K562 (cell line): ENCODE measurements around the gene RCC2. TPM values are rescaled to one million over a fixed set of nuclear protein-coding genes. Genes with fewer than 3 reads are reported as not detected.

Experiments
- AFF4 ChIP-seq: sonication (generic); formaldehyde crosslinking; IDR thresholded peaks from 2 replicates; pipeline ENCODE4 v1.8.0; 2023; ENCODE audit warnings: mild to moderate bottlenecking, missing genetic modification reagents
- ATF1 ChIP-seq, 2 experiments: fragments of 450-650 bp in 1 of 2; IDR thresholded peaks; 2 replicates each; pipeline ENCODE4 v1.6.1; 2016; ENCODE audit warnings: missing compliant biosample characterization in 1 of 2, missing genetic modification characterization in 1 of 2
- CUX1 ChIP-seq: fragments of 200-800 bp; sonication (Bioruptor generic); IDR thresholded peaks from 2 replicates; pipeline ENCODE4 v1.6.1; 2016; ENCODE audit warnings: missing genetic modification characterization, missing compliant biosample characterization
- ERF ChIP-seq: fragments of 450-650 bp; formaldehyde crosslinking; IDR thresholded peaks from 2 replicates; pipeline ENCODE4 v1.4.0; 2020; ENCODE audit warnings: mild to moderate bottlenecking, mixed read lengths
- HDAC6 ChIP-seq: IDR thresholded peaks from 2 replicates; pipeline ENCODE4 v1.6.1; 2012; ENCODE audit warnings: low read depth, mild to moderate bottlenecking, control low read depth, inconsistent platforms, low read length, moderate library complexity
- MED1 ChIP-seq: sonication (generic); formaldehyde crosslinking; IDR thresholded peaks from 2 replicates; pipeline ENCODE4 v1.8.1; 2023; ENCODE audit warnings: missing genetic modification reagents, borderline replicate concordance
- NRF1 ChIP-seq, 2 experiments: fragments of 450-650 bp; IDR thresholded peaks in 1 of 2; conservative IDR thresholded peaks in 1 of 2; 2 replicates each; pipeline ENCODE4 v1.6.1; 2014; ENCODE audit warnings: mild to moderate bottlenecking in 2 of 2
- RBM14 ChIP-seq: fragments of 200-400 bp; formaldehyde crosslinking; IDR thresholded peaks from 2 replicates; pipeline ENCODE4 v1.6.1; 2018; ENCODE audit warnings: low read depth, mild to moderate bottlenecking, low read length, moderate library complexity, borderline replicate concordance; ENCODE audit not compliant: insufficient read depth
- SMARCB1 ChIP-seq: IDR thresholded peaks from 2 replicates; pipeline ENCODE4 v1.6.1; 2011; ENCODE audit warnings: improper control_type of control experiment, low read depth; ENCODE audit not compliant: insufficient read length
- U2AF1 ChIP-seq: fragments of 200-400 bp; formaldehyde crosslinking; optimal IDR thresholded peaks from 2 replicates; pipeline ENCODE3; 2017; ENCODE audit warnings: mild to moderate bottlenecking, low read depth, low read length, moderate library complexity
- XRCC5 ChIP-seq: fragments of 200-400 bp; formaldehyde crosslinking; IDR thresholded peaks from 2 replicates; pipeline ENCODE4 v1.6.1; 2017; ENCODE audit warnings: low read depth, mild to moderate bottlenecking, low read length
- ZBTB34 ChIP-seq: fragments of 250-450 bp; sonication (Bioruptor Pico); IDR thresholded peaks from 2 replicates; pipeline ENCODE4 v1.8.0; 2021; ENCODE audit warnings: mild to moderate bottlenecking, moderate library complexity
- ZBTB43 ChIP-seq: sonication (generic); formaldehyde crosslinking; IDR thresholded peaks from 2 replicates; pipeline ENCODE4 v1.8.0; 2023; ENCODE audit warnings: mild to moderate bottlenecking, missing genetic modification reagents
- ZNF436 ChIP-seq: fragments of 250-450, 450-650 bp; sonication (Bioruptor Pico); formaldehyde crosslinking; IDR thresholded peaks from 2 replicates; pipeline ENCODE4 v1.7.0; 2020; ENCODE audit warnings: mild to moderate bottlenecking
- ZNF75A ChIP-seq: fragments of 450-650 bp; formaldehyde crosslinking; IDR thresholded peaks from 2 replicates; pipeline ENCODE4 v1.4.0; 2020; ENCODE audit warnings: mild to moderate bottlenecking
- polyA plus RNA-seq, 8 experiments: library from polyadenylated mRNA; depleted of rRNA in 4 of 8; stranded (reverse) in 5 of 8; unstranded in 3 of 8; fragments of >200 nt; fragmentation: Nextera tagmentation in 2 of 8; fragmentation: Illumina TruSeq in 1 of 8; extraction: Ambion mirVana in 2 of 8; extraction: Trizol in 1 of 8; gene quantifications; 2 replicates each; pipeline versions ENCODE4 v1.2.1 to v1.2.3, GENCODE V29; 2011 to 2014; ENCODE audit warnings: inconsistent platforms in 1 of 8, missing spikeins in 1 of 8
- total RNA-seq, 7 experiments: library from RNA; depleted of rRNA in 6 of 7; stranded (reverse); fragments of >200 nt in 6 of 7; fragmentation: Illumina TruSeq in 2 of 7; extraction: Trizol in 2 of 7; gene quantifications; 2 replicates each; pipeline versions ENCODE4 v1.2.1 to v1.2.3, GENCODE V29; 2011 to 2021; ENCODE audit warnings: low replicate concordance in 1 of 7

The RCC2 gene
- total and polyA plus RNA-seq, 9 of the 15 experiments (the other 6 are each of a cell fraction or from before 2014, with no cell fraction given), result 31.8 to 292 (median 116) TPM

GRCh38 chr1:17360272-17360956 lies 79.1 kb downstream of the RCC2 start (continued):
- TF ChIP-seq CUX1 (peak; percentile 100), MED1 (CRISPR knock-in tag) (no peak), ERF (CRISPR knock-in tag) (peak; percentile 99), SMARCB1 (no peak), RBM14 (no peak), ZNF75A (CRISPR knock-in tag) (peak; percentile 58; the same call in 1 of the 2 replicates), U2AF1 (no peak), HDAC6 (no peak), ATF1 (CRISPR knock-in tag; IDR thresholded peaks at IDR 0.05) (no peak), ATF1 (tag; IDR thresholded peaks at IDR 0.05) (peak; percentile 86), ZBTB34 (peak; percentile 99), XRCC5 (no peak), NRF1 (conservative IDR thresholded peaks at IDR 0.05 in 1 of 2, IDR thresholded peaks at IDR 0.05 in 1 of 2) (no peak), ZBTB43 (CRISPR knock-in tag) (no peak), AFF4 (CRISPR knock-in tag) (no peak), ZNF436 (CRISPR knock-in tag) (peak; percentile 77)
